Stomach (tissue), 4 donors: Measurements from ENCODE around the gene GAA.

Experiments used
- EP300 ChIP-seq: sonication (generic); formaldehyde crosslinking; IDR thresholded peaks from one replicate; pipeline ENCODE4 v1.6.1; 2017; ENCODE audit warnings: antibody characterized with exemption
- POLR2A ChIP-seq, 4 donors: fragments of 450-650 bp; IDR thresholded peaks; one replicate each; pipeline ENCODE4 v1.6.1; 2016; ENCODE audit warnings: antibody characterized with exemption in 4 of 4, control low read depth in 2 of 4, mild to moderate bottlenecking in 1 of 4, moderate library complexity in 1 of 4
- POLR2AphosphoS5 ChIP-seq, 3 donors: sonication (generic); formaldehyde crosslinking; IDR thresholded peaks; one replicate each; pipeline ENCODE4 v1.6.1; 2016; ENCODE audit warnings: antibody characterized with exemption in 3 of 3
- TF ChIP-seq, protein P1 (sequence below), 7 experiments: fragments of 450-650 bp in 4 of 7; fragments of 200-600 bp in 3 of 7; sonication (generic) in 3 of 7; IDR thresholded peaks; one replicate each; pipeline ENCODE4 v1.5.1; 2016 to 2019; ENCODE audit warnings: antibody characterized with exemption in 7 of 7, control low read depth in 2 of 7, mild to moderate bottlenecking in 1 of 7

DNA sequence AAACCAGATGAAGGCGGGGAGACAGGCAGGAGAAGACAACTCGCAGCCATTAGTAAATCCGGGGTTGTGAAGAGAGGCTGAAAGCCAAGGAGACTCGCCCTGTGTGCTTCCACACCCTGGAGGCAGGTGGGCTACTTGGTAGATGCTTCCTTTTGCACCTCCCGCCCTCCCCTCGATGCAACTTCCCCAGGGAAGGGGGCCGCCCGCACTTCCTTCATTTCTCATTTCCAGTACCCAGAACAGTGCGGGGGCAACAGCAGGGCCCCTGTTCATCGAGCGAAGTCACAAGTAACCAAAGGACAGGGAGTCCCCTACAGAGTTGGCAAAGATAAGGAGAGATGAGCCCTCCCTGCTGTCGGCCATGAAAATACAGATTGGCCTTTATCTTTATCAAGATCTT, 40.0 kb upstream of the GAA start:
- TF ChIP-seq, protein P1, sequence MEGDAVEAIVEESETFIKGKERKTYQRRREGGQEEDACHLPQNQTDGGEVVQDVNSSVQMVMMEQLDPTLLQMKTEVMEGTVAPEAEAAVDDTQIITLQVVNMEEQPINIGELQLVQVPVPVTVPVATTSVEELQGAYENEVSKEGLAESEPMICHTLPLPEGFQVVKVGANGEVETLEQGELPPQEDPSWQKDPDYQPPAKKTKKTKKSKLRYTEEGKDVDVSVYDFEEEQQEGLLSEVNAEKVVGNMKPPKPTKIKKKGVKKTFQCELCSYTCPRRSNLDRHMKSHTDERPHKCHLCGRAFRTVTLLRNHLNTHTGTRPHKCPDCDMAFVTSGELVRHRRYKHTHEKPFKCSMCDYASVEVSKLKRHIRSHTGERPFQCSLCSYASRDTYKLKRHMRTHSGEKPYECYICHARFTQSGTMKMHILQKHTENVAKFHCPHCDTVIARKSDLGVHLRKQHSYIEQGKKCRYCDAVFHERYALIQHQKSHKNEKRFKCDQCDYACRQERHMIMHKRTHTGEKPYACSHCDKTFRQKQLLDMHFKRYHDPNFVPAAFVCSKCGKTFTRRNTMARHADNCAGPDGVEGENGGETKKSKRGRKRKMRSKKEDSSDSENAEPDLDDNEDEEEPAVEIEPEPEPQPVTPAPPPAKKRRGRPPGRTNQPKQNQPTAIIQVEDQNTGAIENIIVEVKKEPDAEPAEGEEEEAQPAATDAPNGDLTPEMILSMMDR (IDR thresholded peaks at IDR 0.05), result no peak
- no peak for TF ChIP-seq POLR2AphosphoS5 (IDR thresholded peaks at IDR 0.05)
- no peak for TF ChIP-seq EP300
- TF ChIP-seq POLR2A (IDR thresholded peaks at IDR 0.05), result no peak
